ENCODE data around the gene GPR151. TPM values are rescaled to one million over a fixed set of nuclear protein-coding genes. Genes with fewer than 3 reads are reported as not detected.

Gene GPR151
- total RNA-seq, 5 donors from 2014 or later (not counting 1 experiment from before 2014, with no cell fraction given) = not detected

DNA sequence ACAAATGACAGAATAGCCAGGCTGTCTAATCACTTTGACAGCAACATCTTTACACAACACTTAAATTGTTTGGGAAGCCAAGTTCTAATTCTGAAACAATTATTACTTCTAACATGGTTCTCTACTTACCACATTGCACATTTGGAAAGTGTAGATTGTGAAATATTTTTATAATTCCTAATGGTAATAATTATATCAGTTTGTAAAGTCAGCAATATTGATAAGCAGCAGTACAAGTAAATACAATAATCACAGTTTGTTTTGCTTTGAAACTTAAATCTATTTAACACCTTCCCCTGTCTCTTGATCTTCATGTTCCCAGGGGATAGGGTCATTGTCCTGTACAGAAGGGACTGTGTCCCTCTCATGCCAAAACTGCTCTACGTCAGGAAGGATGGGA lies 1.4 kb downstream of the GPR151 start:
- H3K9me3 Mint-ChIP-seq = no peaks in the 10 kb centered on the region
- no peak for ATAC-seq (replicated peaks in 1 of 4)
- WGBS (ENCODE audit: insufficient coverage) = 83% methylated on average over 1 of the region's 1 CpG

DNA sequence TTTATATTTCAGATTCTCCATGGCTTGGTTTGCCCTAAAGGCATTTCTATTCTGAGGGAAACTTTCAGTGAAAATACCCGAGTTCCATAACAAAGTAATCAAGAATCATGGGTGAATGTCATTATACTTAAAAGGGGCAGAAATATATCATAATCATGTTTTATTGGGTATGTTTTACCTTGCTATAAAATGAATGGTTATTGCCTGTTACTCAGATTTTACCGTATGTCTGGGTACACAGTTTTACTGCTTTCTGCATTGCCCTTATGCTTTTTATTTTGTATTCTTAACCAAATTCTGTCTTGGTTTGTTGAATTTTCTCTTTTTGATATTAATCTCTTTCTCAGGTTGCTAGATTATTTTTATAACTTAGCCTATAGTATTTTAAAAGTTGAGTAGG lies 2.5 kb downstream of the GPR151 start:
- Histone ChIP-seq H3K27ac (ENCODE audit: low read length) (no peak overlapping the region), H3K4me1 (ENCODE audit: control insufficient read depth in 1 of 2, extremely low read depth in 1 of 2, insufficient read depth in 2 of 2, low read length in 2 of 2) (peaks cover 0 to 2% of the 10 kb centered on the region in 2 experiments), H3K36me3 (ENCODE audit: control insufficient read depth in 2 of 2, extremely low read depth in 1 of 2, insufficient read depth in 1 of 2, low read length in 1 of 2) (peaks cover 0 to 27% of the 10 kb centered on the region in 2 donors), H3K27me3 (replicated peaks in 1 of 2; ENCODE audit: control insufficient read depth in 2 of 2, extremely low read depth in 1 of 2, insufficient read depth in 2 of 2, low read length in 1 of 2) (no peaks in the 10 kb centered on the region), H3K9me3 (no peaks in the 10 kb centered on the region), H3K4me3 (ENCODE audit: control insufficient read depth in 1 of 2, extremely low read depth in 1 of 2, low read length in 1 of 2) (no peak overlapping the region)
- CTCF ChIA-PET = no interaction called here
- peak overlapping the region in 1 of 2 donors; percentile 1 for H3K27ac Mint-ChIP-seq
- ATAC-seq (replicated peaks in 1 of 4) (no peak), DNase-seq (no peak)
- H3K9me3 Mint-ChIP-seq = no peaks in the 10 kb centered on the region
- H3K4me1 Mint-ChIP-seq = no peaks in the 10 kb centered on the region
- POLR2A ChIA-PET = no interaction called here
- no peak overlapping the region for H3K4me3 Mint-ChIP-seq
- no peaks in the 10 kb centered on the region for H3K27me3 Mint-ChIP-seq
- peaks cover 23% of the 10 kb centered on the region for H3K36me3 Mint-ChIP-seq
- no CpG with 5 or more reads among the region's 2 CpGs for WGBS (ENCODE audit: insufficient coverage)

More for the DNA sequence above, 1.4 kb downstream of the GPR151 start:
- H3K4me1 ChIP-seq (ENCODE audit: control insufficient read depth in 1 of 2, extremely low read depth in 1 of 2, insufficient read depth in 2 of 2, low read length in 2 of 2) = peaks cover 0 to under 1% of the 10 kb centered on the region in 2 experiments
- no peak overlapping the region for H3K4me3 ChIP-seq (ENCODE audit: control insufficient read depth in 1 of 2, extremely low read depth in 1 of 2, low read length in 1 of 2)
- Mint-ChIP-seq H3K27me3 (peaks cover 0 to 5% of the 10 kb centered on the region in 2 donors), H3K4me1 (no peaks in the 10 kb centered on the region), H3K36me3 (peaks cover 17% of the 10 kb centered on the region), H3K4me3 (no peak overlapping the region), H3K27ac (no peak overlapping the region)
- no peaks in the 10 kb centered on the region for H3K27me3 ChIP-seq (replicated peaks in 1 of 2; ENCODE audit: control insufficient read depth in 2 of 2, extremely low read depth in 1 of 2, insufficient read depth in 2 of 2, low read length in 1 of 2)
- POLR2A ChIA-PET = interaction anchor here in 1 of 2 donors (0.5 kb wide), 1 partner anchor 9 kb away, joined by 3 read pairs; no protein-coding TSS in a partner anchor
- DNase-seq = no peak
- H3K27ac ChIP-seq (ENCODE audit: low read length) = no peak overlapping the region
- CTCF ChIA-PET = interaction anchor here in 1 of 2 donors (0.5 kb wide), 1 partner anchor 25 kb away, joined by 4 read pairs; no protein-coding TSS in a partner anchor
- H3K36me3 ChIP-seq (ENCODE audit: control insufficient read depth in 2 of 2, extremely low read depth in 1 of 2, insufficient read depth in 1 of 2, low read length in 1 of 2) = peaks cover 0 to 17% of the 10 kb centered on the region in 2 donors
- no peaks in the 10 kb centered on the region for H3K9me3 ChIP-seq

DNA sequence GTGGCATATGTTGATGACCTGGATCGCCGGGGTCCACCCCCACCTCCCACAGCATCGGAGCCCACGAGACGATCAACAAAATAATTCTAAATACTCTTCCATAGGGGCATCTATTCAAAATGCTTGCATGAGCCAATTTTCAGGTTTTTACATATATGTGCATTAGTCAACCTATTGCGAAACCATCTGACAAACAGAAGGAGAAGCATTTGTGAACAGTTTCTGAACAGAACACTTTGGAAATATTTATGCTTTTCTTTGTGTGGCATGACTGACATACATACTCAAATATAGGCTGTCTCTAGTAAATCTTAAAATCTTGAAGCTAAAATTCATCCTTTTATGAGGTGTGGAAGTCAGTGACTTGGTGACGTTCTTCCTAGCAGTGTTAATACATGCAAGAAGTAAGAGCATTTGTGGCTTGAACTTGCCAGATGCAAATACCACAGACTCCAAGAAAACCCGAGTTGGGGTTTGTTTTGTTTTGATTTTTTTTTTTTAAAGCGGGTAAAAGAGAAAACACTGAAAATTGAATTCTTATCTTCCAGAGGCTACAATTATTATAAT lies 5.3 kb downstream of the GPR151 start:
- DNase-seq (no peak), ATAC-seq (replicated peaks in 1 of 4) (no peak)
- peaks cover 40% of the 10 kb centered on the region for H3K36me3 Mint-ChIP-seq
- WGBS (ENCODE audit: insufficient coverage) = no CpG with 5 or more reads among the region's 9 CpGs
- no peaks in the 10 kb centered on the region for H3K4me1 Mint-ChIP-seq
- H3K27me3 Mint-ChIP-seq = no peaks in the 10 kb centered on the region
- H3K4me3 Mint-ChIP-seq = peak overlapping the region in 1 of 3 donors; percentile 24
- Histone ChIP-seq H3K4me1 (ENCODE audit: control insufficient read depth in 1 of 2, extremely low read depth in 1 of 2, insufficient read depth in 2 of 2, low read length in 2 of 2) (peaks cover 0 to 2% of the 10 kb centered on the region in 2 experiments), H3K9me3 (no peaks in the 10 kb centered on the region), H3K27ac (ENCODE audit: low read length) (no peak overlapping the region), H3K4me3 (ENCODE audit: control insufficient read depth in 1 of 2, extremely low read depth in 1 of 2, low read length in 1 of 2) (no peak overlapping the region), H3K36me3 (ENCODE audit: control insufficient read depth in 2 of 2, extremely low read depth in 1 of 2, insufficient read depth in 1 of 2, low read length in 1 of 2) (peaks cover 0 to 54% of the 10 kb centered on the region in 2 donors), H3K27me3 (replicated peaks in 1 of 2; ENCODE audit: control insufficient read depth in 2 of 2, extremely low read depth in 1 of 2, insufficient read depth in 2 of 2, low read length in 1 of 2) (no peaks in the 10 kb centered on the region)
- no peaks in the 10 kb centered on the region for H3K9me3 Mint-ChIP-seq
- ChIA-PET CTCF (interaction anchor here in 1 of 2 donors (1.0 kb wide), 1 partner anchor 44 kb away, joined by 3 read pairs; no protein-coding TSS in a partner anchor), POLR2A (interaction anchor here in 1 of 2 donors (0.9 kb wide), 1 partner anchor 10 kb away, joined by 5 read pairs; no protein-coding TSS in a partner anchor)
- no peak overlapping the region for H3K27ac Mint-ChIP-seq

DNA sequence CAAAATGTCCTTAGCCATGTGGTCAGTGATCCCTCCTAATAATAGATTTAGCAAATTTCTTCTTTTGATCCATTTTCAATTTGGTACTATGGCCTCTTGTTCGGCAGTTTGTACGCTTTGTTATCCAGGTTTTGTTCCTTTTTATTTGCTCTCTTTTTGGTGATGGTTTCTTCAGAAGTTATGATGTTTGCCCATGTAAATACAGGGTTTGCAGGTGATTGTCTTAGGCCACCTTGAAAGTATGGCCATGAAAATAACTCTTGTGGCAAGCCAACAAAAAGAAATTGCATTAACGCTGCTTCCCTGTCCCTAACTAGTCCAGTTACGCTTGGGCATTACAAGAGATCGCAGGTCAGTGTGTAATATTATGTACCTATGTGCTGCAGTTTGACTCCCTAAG lies 8.6 kb downstream of the GPR151 start:
- peaks cover 58% of the 10 kb centered on the region for H3K36me3 Mint-ChIP-seq
- H3K27ac Mint-ChIP-seq = no peak overlapping the region
- no peak for ATAC-seq (replicated peaks in 1 of 4)
- no peaks in the 10 kb centered on the region for H3K4me1 Mint-ChIP-seq
- H3K27me3 Mint-ChIP-seq = no peaks in the 10 kb centered on the region
- Histone ChIP-seq H3K9me3 (no peaks in the 10 kb centered on the region), H3K27ac (ENCODE audit: low read length) (no peak overlapping the region), H3K4me1 (ENCODE audit: control insufficient read depth in 1 of 2, extremely low read depth in 1 of 2, insufficient read depth in 2 of 2, low read length in 2 of 2) (peaks cover 0 to 2% of the 10 kb centered on the region in 2 experiments), H3K27me3 (replicated peaks in 1 of 2; ENCODE audit: control insufficient read depth in 2 of 2, extremely low read depth in 1 of 2, insufficient read depth in 2 of 2, low read length in 1 of 2) (no peaks in the 10 kb centered on the region), H3K4me3 (ENCODE audit: control insufficient read depth in 1 of 2, extremely low read depth in 1 of 2, low read length in 1 of 2) (no peak overlapping the region), H3K36me3 (ENCODE audit: control insufficient read depth in 2 of 2, extremely low read depth in 1 of 2, insufficient read depth in 1 of 2, low read length in 1 of 2) (peaks cover 4 to 77% of the 10 kb centered on the region in 2 donors)
- ChIA-PET CTCF (no interaction called here), POLR2A (no interaction called here)
- DNase-seq = no peak
- WGBS (ENCODE audit: insufficient coverage) = no CpG with 5 or more reads among the region's 5 CpGs
- no peak overlapping the region for H3K4me3 Mint-ChIP-seq
- H3K9me3 Mint-ChIP-seq = no peaks in the 10 kb centered on the region

DNA sequence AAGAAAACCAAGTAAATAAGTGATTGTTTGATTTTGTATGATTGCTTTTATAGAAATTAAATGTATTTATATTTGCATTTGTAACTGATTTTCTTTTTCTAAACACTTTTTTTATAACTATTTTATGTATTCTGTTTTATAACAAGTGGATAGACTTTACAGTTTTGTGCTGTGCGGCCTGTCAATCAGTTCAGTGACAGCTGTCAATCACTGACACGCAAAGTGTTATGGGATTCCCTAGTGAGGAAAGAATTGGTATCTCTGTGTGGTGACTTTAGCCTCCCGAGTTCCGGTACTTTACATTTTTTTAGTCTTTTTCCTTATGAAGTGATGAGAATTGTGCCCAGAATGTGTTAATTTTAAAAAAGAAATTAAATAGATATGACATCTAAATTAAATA lies 16.3 kb downstream of the GPR151 start:
- Histone ChIP-seq H3K27ac (ENCODE audit: low read length) (no peak overlapping the region), H3K27me3 (replicated peaks in 1 of 2; ENCODE audit: control insufficient read depth in 2 of 2, extremely low read depth in 1 of 2, insufficient read depth in 2 of 2, low read length in 1 of 2) (no peaks in the 10 kb centered on the region), H3K4me1 (ENCODE audit: control insufficient read depth in 1 of 2, extremely low read depth in 1 of 2, insufficient read depth in 2 of 2, low read length in 2 of 2) (no peaks in the 10 kb centered on the region), H3K9me3 (no peaks in the 10 kb centered on the region), H3K4me3 (ENCODE audit: control insufficient read depth in 1 of 2, extremely low read depth in 1 of 2, low read length in 1 of 2) (no peak overlapping the region), H3K36me3 (ENCODE audit: control insufficient read depth in 2 of 2, extremely low read depth in 1 of 2, insufficient read depth in 1 of 2, low read length in 1 of 2) (peaks cover 4 to 40% of the 10 kb centered on the region in 2 donors)
- Mint-ChIP-seq H3K4me3 (no peak overlapping the region), H3K36me3 (peaks cover 36% of the 10 kb centered on the region), H3K9me3 (no peaks in the 10 kb centered on the region), H3K4me1 (peaks cover 0 to 7% (median 4%) of the 10 kb centered on the region in 3 donors), H3K27ac (no peak overlapping the region), H3K27me3 (no peaks in the 10 kb centered on the region)
- ATAC-seq (replicated peaks in 1 of 4) = no peak
- POLR2A ChIA-PET = no interaction called here
- DNase-seq = no peak
- CTCF ChIA-PET = no interaction called here
- no CpG with 5 or more reads among the region's 4 CpGs for WGBS (ENCODE audit: insufficient coverage)

DNA sequence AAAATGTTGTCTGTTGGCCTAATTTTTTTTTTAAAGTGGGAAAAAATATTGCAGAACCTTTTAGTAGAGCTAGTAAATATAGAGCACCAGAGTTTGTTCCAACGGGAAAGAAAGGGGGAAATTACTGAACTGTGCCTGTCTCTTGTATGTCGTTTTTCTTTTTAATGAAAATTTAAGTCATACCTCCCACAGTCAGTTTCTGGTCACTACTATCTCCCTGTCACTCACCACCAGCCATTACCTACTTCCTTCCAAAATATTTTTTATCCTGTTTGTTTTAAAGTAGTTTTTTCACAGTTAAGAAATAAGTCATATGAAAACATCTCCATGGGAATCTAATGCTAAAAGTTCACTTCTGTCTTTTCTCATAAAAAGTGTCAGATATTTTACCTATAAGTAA lies 21.3 kb downstream of the GPR151 start:
- DNase-seq = no peak
- Mint-ChIP-seq H3K36me3 (peaks cover 41% of the 10 kb centered on the region), H3K4me3 (no peak overlapping the region)

More for the DNA sequence above, 21.3 kb downstream of the GPR151 start:
- Histone ChIP-seq H3K4me3 (ENCODE audit: control insufficient read depth in 1 of 2, extremely low read depth in 1 of 2, low read length in 1 of 2) (no peak overlapping the region), H3K27me3 (replicated peaks in 1 of 2; ENCODE audit: control insufficient read depth in 2 of 2, extremely low read depth in 1 of 2, insufficient read depth in 2 of 2, low read length in 1 of 2) (no peaks in the 10 kb centered on the region), H3K36me3 (ENCODE audit: control insufficient read depth in 2 of 2, extremely low read depth in 1 of 2, insufficient read depth in 1 of 2, low read length in 1 of 2) (peaks cover 0 to 21% of the 10 kb centered on the region in 2 donors), H3K9me3 (no peaks in the 10 kb centered on the region), H3K27ac (ENCODE audit: low read length) (no peak overlapping the region), H3K4me1 (ENCODE audit: control insufficient read depth in 1 of 2, extremely low read depth in 1 of 2, insufficient read depth in 2 of 2, low read length in 2 of 2) (no peaks in the 10 kb centered on the region)
- ChIA-PET POLR2A (no interaction called here), CTCF (interaction anchor here in 1 of 2 donors (0.8 kb wide), 1 partner anchor 8 kb away, joined by 3 read pairs; no protein-coding TSS in a partner anchor)
- H3K27me3 Mint-ChIP-seq = no peaks in the 10 kb centered on the region
- H3K4me1 Mint-ChIP-seq = peaks cover 0 to 7% (median 4%) of the 10 kb centered on the region in 3 donors
- H3K27ac Mint-ChIP-seq = no peak overlapping the region
- no peaks in the 10 kb centered on the region for H3K9me3 Mint-ChIP-seq
- ATAC-seq (replicated peaks in 1 of 4) = no peak
- WGBS (ENCODE audit: insufficient coverage) = no CpG with 5 or more reads among the region's 2 CpGs

Data from T-cell (primary cell).